GM18511 (cell line): ENCODE results near the gene RASL12.
"Not testable (repeated sequence)": the region's sequence is repeated elsewhere in the genome, so short reads cannot be mapped to it uniquely, and the experiment has no call there.

Experiments
- ATAC-seq: cut with Tn5 transposase; IDR thresholded peaks from one replicate; pipeline ENCODE4 v1.9.1; 2021; ENCODE audit warnings: mild to moderate bottlenecking, moderate library complexity; ENCODE audit not compliant: unreplicated experiment

The RASL12 gene, protein sequence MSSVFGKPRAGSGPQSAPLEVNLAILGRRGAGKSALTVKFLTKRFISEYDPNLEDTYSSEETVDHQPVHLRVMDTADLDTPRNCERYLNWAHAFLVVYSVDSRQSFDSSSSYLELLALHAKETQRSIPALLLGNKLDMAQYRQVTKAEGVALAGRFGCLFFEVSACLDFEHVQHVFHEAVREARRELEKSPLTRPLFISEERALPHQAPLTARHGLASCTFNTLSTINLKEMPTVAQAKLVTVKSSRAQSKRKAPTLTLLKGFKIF

DNA sequence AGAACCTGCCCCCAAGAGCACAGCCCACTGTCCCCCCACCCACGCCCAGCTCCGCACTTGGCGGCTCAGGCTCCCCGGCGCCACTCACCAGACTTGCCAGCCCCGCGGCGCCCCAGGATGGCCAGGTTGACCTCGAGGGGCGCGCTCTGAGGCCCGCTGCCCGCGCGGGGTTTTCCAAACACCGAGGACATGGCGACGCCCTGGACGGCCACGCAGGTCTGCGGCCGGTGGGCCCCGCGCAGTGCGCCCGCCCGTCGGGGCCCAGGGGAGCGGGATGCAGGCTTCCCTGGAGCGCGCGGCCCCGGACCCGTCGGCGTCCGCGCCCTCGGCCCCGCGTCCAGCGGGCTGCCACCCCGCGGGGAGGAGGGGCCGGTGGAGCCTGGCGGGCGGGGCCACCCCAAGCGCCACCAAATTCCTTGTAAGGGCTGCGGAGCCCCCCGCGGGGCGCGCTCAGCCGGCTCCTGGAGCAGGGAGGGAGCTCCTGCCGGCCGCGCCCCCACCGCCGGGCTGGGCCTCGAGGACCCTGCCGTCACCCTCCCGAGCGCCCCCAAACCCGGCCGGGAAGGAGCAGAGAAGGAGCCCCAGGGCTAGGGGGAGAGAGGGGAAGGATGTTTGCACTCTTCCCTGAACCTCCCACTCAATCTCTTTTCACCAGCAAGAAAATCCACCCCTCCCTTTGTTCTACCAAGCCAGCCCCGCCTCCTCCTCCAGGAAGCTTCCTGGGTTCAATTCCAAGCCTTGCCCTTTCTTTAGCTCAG, at the start of gene RASL12:
RASL12 (minus strand) TSS at position 347 of the 758 bp plus-strand sequence; CDS start at position 191, 156 bp downstream.
- no peak for ATAC-seq

DNA sequence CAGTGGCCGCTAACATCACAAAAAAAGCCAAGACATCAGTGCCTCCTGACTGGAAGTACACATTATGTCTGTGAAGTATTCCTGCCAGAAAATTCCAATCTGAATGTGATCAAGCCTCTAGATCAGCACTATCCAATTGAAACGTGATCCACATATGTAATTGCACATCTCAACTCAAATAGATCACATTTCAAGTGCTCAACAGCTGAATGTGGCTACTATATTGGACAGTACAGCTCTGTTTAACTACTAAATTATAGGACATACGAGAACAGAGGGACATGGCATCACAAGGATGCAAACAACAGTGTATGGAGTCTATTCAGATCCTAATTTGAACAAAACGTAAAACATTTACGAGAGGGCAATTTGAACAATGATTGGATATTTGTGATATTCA, 47.8 kb upstream of the RASL12 start:
- ATAC-seq: no peak

DNA sequence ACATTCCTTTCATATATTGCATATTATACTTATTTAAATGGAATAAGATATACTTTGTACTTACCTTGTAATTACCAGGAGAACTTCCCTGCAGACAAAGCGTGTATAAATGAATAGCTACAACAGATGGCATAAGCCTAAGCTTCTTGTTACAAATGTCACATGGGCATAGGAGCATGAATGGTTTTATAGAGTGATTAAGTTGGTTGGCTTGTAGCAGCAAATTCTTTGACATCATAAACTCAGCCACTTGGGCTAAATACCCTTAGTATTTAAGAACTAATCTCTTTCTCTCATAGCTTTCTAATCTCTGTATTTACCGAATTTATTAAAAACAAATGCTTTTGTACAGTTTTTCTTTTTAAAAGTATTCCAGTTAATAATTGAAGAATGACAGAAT, 47.3 kb upstream of the RASL12 start, which contains the start of gene UBAP1L:
UBAP1L (minus strand) TSS at position 115 of the 400 bp plus-strand sequence. CDS start 8,985 bp downstream, outside the sequence.
- ATAC-seq: no peak

DNA sequence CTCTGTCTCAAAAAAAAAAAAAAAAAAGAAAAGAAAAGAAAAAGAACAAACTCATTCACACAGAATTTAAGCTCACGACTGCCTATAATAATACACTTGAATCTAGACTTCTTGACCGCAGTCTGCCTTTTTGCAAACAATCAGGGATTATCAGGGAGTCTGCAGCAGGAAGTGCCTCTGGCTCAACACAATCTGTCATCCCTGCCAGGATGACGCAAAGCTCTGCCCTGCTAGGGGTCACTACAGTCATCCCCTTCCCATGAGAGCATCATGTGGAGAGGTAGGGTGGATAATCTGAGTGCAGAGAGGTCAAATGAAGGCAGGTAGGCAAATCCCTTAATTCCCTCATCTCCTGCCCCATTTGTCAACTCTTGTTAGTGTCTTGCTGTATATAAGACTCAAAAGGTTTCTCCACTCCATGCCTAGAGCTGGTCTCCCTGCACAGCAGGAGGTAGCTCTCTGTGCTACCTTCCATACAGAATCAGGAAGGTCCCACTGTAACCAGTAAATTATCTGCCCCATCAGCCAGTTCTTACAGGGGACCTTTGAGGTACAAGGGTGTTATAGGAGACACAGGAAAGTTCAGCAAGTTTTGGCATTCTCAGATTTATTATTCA, 43.0 kb upstream of the RASL12 start:
- no peak for ATAC-seq

DNA sequence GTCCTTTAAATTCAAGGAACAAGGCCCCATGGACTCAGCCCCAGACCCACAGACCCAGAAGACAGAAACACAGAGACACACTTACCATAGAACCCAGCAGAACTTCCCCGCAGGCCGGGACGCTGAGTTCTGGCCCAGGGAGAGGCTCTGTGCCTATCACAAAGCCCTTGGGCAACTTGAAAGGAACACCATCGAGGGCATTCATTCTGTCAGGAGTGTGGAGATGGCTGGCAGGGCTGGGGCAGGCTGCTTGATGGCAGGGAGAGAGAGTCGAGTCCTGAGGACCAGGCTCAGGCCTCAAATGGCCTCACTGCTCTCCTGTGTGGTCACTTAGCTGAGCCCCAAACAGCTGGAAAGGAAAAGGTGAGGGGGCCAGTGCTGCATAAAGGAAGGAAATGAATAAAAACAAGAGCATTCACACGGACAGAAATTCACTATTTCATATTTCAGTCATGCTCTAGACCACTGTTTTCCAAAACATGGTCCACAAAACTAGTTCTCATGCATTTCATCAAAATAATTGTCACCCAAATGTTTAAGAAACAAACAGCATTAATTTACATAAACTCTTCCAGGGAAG, 38.3 kb upstream of the RASL12 start:
- ATAC-seq: no peak

DNA sequence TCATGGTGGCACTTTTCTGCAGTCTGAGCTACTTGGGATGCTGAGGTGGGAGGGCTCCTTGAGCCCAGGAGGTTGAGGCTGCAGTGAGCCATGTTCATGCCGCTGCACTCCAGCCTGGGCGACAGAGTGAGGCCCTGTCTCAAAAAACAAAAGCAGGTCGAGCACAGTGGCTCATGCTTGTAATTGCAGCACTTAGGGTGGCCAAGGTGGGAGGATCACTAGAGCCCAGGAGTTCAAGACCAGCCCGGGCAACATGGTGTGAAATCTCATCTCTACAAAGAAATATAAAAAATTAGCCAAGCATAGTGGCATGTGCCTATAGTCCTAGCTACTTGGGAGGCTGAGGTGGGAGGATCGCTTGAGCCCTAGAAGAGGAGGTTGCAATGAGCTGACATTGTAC, 37.2 kb upstream of the RASL12 start:
- ATAC-seq: no peak

DNA sequence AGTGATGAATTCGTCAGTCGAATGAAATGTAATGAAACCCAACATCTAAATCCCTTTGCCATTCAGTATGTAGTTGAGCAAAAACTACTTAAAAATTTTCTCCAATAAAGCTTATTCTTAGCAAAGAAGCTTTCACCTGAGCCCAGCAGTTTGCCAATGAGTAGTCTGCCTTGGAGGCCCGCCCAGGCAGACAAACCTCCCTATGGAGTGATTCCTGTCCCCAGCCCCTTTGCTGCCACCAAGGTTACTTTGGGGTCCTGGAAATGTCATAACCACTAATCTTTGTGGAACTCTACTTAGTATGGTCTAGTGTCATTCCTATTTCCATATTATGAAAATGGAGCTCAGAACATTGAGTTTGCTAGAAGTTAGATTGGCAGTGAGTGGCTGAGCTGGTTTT, 35.1 kb upstream of the RASL12 start:
- ATAC-seq: no peak

DNA sequence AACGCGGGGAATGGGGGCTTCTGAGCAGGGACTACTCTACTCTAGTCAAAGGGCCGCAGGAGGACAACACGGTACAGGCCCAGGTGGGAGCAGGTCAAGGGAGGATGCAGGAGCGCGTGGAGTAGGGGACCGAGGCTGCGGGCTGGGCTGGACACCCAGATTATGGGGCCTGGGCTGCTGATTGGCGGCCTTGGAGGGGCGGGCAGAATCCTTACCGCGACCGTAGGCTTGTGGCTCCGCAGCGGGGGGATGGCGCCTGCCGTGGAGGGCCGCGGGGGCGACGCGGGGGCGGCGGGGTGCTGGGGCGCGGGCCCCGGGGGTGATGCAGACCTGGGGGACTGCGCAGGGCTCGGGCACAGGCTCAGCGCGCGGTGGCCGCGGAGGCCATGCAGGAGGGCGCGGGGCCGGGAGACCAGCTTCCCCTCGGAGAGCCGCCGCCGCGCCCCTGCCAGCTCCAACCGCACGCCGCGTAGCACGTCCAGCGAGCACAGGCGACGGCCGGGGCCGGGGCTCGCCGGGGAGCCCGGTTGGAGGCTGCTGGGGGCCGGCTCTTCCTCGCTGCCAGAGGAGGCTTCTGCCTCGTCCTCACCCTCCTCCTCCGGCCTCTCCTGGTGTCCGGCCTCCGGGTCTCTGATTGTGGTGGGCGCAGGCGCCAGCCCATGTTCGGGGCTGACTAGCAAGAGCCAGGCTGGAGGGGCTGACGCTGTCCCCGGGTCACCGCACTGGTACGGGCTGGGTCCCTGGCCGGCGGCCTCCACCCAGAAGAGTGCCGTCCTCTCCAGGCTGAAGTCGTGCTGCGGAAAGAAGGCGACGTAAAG, 34.3 kb upstream of the RASL12 start:
- no peak for ATAC-seq

DNA sequence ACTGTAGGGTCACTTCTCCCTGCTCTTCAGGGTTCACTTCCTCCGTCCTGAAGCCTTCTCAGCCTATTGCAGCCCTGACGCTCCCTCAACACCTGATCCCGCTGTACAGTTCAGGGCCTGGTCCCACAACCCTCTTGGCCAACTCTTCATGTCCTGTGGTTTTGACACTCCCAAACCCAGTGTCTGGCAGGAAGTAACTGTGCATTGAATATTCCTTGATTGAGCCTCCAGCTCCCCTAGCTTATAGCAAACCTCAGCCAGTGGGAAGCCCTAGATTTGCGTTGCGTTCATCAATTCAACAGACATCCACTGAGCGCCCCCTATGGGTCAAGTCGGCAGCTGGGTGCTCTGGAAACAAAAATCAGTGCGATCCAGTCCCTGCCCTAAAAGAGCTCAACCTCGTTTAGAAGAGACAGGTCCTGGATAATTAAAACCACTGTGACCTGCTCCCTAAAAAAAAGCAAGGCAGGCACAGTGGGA, 33.7 kb upstream of the RASL12 start:
- ATAC-seq: no peak

DNA sequence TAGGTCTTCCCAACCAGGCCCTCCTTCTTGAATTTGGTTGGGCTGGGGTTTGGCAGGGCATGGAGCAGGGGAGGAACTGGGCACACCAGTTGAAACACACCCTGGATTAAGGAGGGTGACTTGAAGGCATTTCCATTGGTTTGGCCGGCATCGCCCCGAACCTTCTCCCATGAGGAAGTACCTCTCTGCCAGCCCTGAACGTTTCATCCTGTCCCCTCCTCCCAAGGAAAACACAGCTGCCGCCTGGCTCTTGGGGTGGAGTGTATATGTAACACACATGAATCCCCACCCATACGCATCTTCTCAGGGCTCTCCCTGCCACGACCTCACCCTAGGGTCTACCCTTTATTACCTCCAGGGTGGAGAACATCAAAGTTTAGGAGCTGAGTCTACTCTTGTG, 32.7 kb upstream of the RASL12 start:
- ATAC-seq: no peak

DNA sequence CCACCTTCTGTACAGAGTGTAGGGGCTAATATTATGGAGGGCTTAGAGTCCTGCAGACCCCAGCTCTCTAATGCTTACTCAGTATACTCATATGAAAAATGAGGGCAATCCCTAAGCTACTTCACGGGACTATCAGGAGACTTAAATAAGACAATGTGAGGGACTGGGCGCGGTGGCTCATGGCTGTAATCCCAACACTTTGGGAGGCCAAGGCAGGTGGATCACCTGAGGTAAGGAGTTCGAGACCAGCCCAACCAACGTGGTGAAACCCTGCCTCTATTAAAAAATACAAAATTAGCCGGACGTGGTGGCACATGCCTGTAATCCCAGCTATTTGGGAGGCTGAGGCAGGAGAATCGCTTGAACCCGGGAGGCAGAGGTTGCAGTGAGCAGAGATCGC, 32.0 kb upstream of the RASL12 start:
- ATAC-seq: not testable (repeated sequence)

DNA sequence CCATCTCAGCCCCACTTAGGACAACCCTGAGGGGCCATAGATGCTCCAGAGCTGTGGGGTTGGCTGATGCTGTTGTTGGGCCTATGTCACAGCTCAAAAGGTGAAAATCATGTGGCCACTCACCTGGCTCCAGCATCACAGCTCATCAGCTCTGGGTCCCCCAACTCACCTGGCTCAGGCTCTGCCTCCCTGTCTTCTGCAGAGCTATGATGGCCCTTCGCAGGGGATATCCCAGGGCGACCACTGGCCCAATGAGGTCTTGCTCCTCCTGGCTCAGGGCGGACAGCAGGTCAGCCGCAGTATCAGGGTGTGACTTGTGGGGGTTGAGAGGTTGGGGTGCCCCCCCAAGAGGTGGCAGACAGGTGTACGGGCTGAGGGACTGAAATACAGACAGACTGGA, 31.5 kb upstream of the RASL12 start:
- ATAC-seq: no peak

DNA sequence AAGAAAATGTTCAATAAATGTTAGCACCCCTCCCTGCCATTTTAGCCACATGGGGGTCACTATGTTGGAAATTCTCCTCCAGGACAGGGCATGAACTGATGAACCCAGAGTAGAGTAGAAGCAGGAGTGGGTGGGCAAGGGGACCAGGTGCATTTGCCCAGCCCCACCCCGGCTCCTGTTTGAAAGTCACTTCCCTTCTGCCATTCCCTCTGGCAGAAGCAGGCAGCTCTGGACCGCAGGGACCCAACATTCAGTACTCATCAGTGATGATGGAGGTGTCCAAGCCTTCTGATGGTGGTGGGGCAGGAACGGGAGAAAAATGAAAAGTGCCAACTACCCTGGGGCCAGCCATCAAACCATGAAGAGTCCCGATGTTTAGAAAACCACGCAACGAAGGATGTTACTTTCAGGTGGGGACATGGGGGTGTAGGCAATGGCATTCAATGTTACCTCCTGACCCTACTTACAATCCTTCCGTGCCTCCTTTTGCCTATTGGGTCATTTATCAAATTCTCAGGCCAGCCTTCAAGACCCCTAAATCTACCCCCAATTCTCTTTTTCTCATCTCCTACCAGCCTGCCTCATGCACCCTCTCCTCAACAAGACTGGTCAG, 30.0 kb upstream of the RASL12 start:
- no peak for ATAC-seq

DNA sequence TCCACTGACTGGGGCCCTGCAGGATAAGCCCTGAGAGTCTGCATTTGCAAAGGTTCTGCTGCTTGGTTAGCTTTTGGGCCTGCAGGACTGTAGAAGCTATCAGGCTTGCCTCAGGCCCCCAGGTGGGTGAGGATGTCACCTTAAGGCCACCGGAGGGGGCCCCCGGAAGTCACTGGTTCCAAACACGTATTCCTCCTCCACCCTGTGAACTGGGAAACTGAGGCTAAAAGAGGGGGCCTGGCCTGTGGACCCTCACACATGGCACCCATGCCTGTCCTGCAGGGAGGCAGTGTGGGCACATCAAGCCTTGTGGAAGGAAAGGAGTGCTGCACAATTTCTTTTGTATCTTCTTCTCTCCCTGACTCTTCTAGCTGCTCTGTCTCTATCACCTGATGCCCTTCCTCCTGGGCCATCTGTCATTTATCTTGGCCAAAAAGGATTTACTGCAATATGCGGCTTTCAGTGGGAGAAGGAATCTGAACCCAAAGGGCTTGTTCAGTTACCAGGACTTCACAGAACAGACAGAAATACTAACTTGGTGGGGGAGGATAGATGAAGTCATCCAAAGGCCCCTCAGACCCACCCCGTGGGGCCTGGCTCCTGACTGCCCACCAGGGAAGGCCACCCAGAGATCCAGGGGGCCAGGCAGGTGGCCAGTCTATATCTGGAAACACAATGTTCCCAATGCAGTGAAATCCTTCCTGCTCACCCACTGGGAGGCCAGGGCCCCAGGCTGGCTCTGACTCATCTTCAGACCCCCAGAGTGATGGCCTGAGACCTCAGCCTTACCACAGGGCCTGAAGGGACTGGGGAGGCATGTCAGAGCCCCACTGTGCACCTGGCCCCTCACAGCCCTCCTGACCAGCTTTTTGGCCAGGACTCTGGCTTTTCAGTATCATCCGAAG, 28.9 kb upstream of the RASL12 start:
- ATAC-seq: no peak

DNA sequence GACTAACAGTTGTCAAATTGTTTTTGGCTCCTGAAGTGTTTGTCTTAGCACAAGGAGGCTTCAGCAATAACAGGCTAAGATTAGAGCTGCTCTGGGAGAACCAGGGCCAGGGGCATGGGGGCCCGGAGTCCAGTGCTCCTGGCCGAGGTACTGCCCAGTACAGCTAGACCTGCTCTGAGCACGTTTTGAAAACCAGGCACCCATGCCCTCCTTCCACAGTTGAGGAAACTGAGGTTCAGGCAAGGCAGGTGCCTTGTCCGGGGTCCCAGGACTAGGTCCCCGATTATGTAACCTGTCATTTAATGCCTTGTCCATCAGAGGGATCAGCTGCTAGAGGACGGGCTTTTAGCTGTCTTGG, 27.9 kb upstream of the RASL12 start:
- no peak for ATAC-seq

DNA sequence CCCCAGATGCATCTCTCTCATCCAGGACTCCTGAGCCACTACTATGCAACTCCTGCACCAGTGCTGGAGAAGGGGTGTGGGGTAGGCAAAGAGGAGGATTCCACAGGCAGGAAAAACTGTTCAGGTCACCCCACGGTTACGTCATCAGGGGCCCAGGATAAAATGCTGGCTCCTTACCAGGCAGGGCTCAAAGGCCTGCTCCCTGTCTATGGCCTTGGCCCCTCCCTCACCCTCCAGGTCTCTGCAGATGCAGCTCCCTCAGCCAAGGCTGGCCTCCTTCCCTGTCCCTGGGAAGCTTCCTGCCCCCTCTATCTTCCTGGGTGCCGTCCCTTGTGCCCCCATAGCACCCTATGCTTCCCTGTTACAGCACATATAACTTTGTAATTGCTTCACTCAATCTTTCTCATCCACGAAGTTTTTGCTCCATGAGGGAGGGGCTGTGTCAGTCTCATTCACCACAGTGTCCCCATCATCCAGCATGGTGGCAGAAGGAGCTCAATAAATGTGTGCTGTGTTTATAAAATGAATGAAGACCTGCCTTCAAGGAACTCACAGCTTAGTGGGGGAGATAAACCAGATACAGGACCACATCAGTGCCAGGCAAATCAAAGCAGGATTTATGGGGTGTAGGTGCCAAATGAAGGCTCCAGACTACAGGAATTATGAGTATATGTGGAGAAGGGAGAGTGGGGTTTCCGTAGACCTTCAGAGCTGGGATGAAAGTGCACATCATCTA, 27.4 kb upstream of the RASL12 start:
- ATAC-seq: no peak

DNA sequence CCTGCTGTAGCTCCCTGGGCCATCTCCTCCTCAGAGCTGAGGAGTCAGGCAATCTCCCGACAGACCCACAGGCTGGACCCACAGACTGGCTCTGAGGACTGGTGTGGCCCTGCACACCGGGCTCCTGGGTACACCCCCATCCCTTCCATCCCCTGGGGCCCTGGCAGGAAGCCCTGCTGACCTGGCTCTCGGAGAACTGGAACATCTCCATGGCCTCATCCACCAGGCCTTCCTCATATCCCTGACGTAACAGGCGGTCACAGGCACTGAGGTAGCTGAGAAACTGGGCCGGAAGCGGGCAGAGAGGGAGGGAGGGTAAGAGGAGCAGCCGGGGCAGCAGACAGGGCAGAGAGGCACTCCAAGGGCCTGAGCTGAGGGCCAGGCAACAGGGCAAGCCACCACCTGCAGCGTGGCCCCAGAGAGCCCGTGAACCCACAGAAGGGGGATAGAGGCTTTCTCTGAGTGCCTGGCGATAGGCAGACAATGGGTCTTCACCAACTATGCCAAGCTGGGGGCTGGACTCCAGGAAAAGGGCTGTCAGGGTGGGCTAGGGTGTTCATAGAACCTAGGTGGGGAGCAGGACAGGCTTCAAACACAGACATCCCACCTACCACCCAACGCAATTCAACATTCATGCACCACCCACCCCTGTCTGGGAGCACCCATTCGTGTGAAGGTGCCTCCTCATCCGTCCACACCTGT, 26.7 kb upstream of the RASL12 start:
- ATAC-seq: no peak

DNA sequence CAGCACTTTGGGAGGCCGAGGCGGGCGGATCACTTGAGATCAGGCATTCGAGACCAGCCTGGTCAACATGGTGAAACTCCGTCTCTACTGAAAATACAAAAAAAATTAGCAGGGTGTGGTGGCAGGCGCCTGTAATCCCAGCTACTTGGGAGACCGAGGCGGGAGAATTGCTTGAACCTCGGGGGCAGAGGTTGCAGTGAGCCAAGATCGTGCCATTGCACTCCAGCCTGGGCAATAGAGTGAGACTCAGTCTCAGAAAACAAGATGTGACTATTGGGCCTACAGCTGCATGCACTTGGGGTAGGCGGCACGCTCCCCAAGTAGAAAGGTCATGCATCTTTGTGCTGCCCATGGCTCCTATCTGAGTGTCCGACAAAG, 26.0 kb upstream of the RASL12 start:
- not testable (repeated sequence) for ATAC-seq
